ENCODE data around the gene TGIF1.
A peak's percentile ranks its signal among the peaks of the same experiment; 100 is the strongest.

The TGIF1 gene

GRCh38 chr18:3472681-3473544 lies 22.9 kb downstream of the TGIF1 start:
- ChIA-PET CTCF (interaction anchor here (1.0 to 2.9 kb wide), 3 partner anchors 18 to 123 kb away, joined by 3 to 12 read pairs (median 3); no protein-coding TSS in a partner anchor), POLR2A (no interaction called here)
- TF ChIP-seq CTCF (IDR thresholded peaks at IDR 0.05; ENCODE audit: control extremely low read depth, extremely low read depth, low read depth, missing control alignments): no peak
- peak; percentile 22 for DNase-seq (ENCODE audit: extremely low spot score)

- TF ChIP-seq CTCF (IDR thresholded peaks at IDR 0.05; ENCODE audit: control extremely low read depth, extremely low read depth, low read depth, missing control alignments): no peak
- POLR2A ChIA-PET: no interaction called here
- DNase-seq (ENCODE audit: extremely low spot score): no peak
- CTCF ChIA-PET: interaction anchor here (0.9 to 1.3 kb wide), 3 partner anchors 13 to 24 kb away, joined by 3 to 7 read pairs (median 3); no protein-coding TSS in a partner anchor
Measured at GRCh38 chr18:3478262-3478978, 28.4 kb downstream of the TGIF1 start.

- DNase-seq (ENCODE audit: extremely low spot score): no peak
- ChIA-PET POLR2A (no interaction called here), CTCF (interaction anchor here (1.2 kb wide), 1 partner anchor 24 kb away, joined by 4 read pairs; no protein-coding TSS in a partner anchor)
- TF ChIP-seq CTCF (IDR thresholded peaks at IDR 0.05; ENCODE audit: control extremely low read depth, extremely low read depth, low read depth, missing control alignments): no peak
Measured at GRCh38 chr18:3479978-3480509, 30.1 kb downstream of the TGIF1 start.

- TF ChIP-seq CTCF (IDR thresholded peaks at IDR 0.05; ENCODE audit: control extremely low read depth, extremely low read depth, low read depth, missing control alignments): no peak
- DNase-seq (ENCODE audit: extremely low spot score): no peak
- ChIA-PET CTCF (interaction anchor here (1.2 to 1.9 kb wide), 2 partner anchors 10 to 25 kb away, joined by 4 read pairs; no protein-coding TSS in a partner anchor), POLR2A (no interaction called here)
Measured at GRCh38 chr18:3480827-3481573, 31.0 kb downstream of the TGIF1 start.

GRCh38 chr18:3481696-3482210 lies 31.8 kb downstream of the TGIF1 start:
- POLR2A ChIA-PET: no interaction called here
- peak; percentile 50 for DNase-seq (ENCODE audit: extremely low spot score)
- TF ChIP-seq CTCF (IDR thresholded peaks at IDR 0.05; ENCODE audit: control extremely low read depth, extremely low read depth, low read depth, missing control alignments): peak; percentile 39
- CTCF ChIA-PET: interaction anchor here (0.9 to 1.9 kb wide), 3 partner anchors 10 to 29 kb away, joined by 3 to 4 read pairs (median 4); no protein-coding TSS in a partner anchor
